ENCODE data around the gene ACSBG1. TPM values are rescaled to one million over a fixed set of nuclear protein-coding genes. Genes with fewer than 3 reads are reported as not detected.

The ACSBG1 gene
- total and polyA plus RNA-seq, 2 of the 8 experiments (the other 6 are each of a cell fraction or from before 2014, with no cell fraction given), result 5.4 to 7.1 TPM

- DNase-seq (ENCODE audit: low read depth in 1 of 2, low spot score in 2 of 2), result peak in 1 of 2 experiments; percentile 52
- Histone ChIP-seq H3K18ac (ENCODE audit: extremely low read depth, low read length) (no peak overlapping the region; the same call in 1 of the 2 replicates), H3K4me2 (ENCODE audit: insufficient read depth in 1 of 2, low read depth in 2 of 2, low read length in 2 of 2) (peak overlapping the region; percentile 5 to 29; a peak in 2 of 4 replicates), H3K36me3 (ENCODE audit: control insufficient read depth in 2 of 4, insufficient read depth in 4 of 4, low read length in 3 of 4) (no peaks in the 10 kb centered on the region), H3K79me1 (ENCODE audit: low read depth, low read length) (no peaks in the 10 kb centered on the region; the same call in 1 of the 2 replicates), H2BK20ac (ENCODE audit: low read length) (peak overlapping the region; percentile 23; the same call in 1 of the 2 replicates), H2AFZ (ENCODE audit: low read length) (no peak overlapping the region), H3K56ac (replicated peaks; ENCODE audit: insufficient read length, low read depth, low read length) (no peak overlapping the region), H3K14ac (ENCODE audit: insufficient read length) (no peak overlapping the region), H4K8ac (ENCODE audit: extremely low read depth, insufficient read depth, low read length) (no peak overlapping the region), H2BK5ac (ENCODE audit: low read depth, low read length) (no peak overlapping the region), H3K23ac (ENCODE audit: insufficient read length) (no peak overlapping the region), H2BK12ac (ENCODE audit: low read depth, low read length) (no peak overlapping the region), H3K23me2 (ENCODE audit: low read depth, low read length) (no peaks in the 10 kb centered on the region), H4K5ac (ENCODE audit: insufficient read length, low read depth, low read length) (no peak overlapping the region), H4K91ac (replicated peaks; ENCODE audit: insufficient read length, low read length) (no peak overlapping the region), H3K9me3 (ENCODE audit: insufficient read depth in 2 of 2, low read depth in 1 of 2, low read length in 1 of 2) (no peaks in the 10 kb centered on the region), H3K4me1 (replicated peaks in 1 of 4; ENCODE audit: control insufficient read depth in 3 of 4, insufficient read depth in 4 of 4, low read length in 3 of 4) (peaks cover 0 to 11% (median 9%) of the 10 kb centered on the region in 4 experiments; a peak in 6 of 7 replicates), H3K27me3 (replicated peaks in 1 of 4; ENCODE audit: control insufficient read depth in 3 of 4, extremely low read depth in 1 of 4, insufficient read depth in 3 of 4, low read length in 3 of 4) (no peaks in the 10 kb centered on the region), H3K4me3 (ENCODE audit: extremely low read depth in 1 of 4, insufficient read depth in 2 of 4, low read depth in 3 of 4, low read length in 4 of 4) (peak overlapping the region in 1 of 4 experiments; percentile 1; a peak in 3 of 8 replicates), H3K27ac (ENCODE audit: low read depth, low read length) (peak overlapping the region; percentile 32; the same call in 1 of the 2 replicates), H4K20me1 (replicated peaks in 1 of 2; ENCODE audit: control insufficient read depth in 1 of 2, insufficient read depth in 2 of 2, low read length in 2 of 2) (peaks cover 0 to 2% of the 10 kb centered on the region in 2 experiments), H2BK120ac (replicated peaks; ENCODE audit: low read depth, low read length) (no peak overlapping the region), H3K79me2 (ENCODE audit: control insufficient read depth in 1 of 2, insufficient read depth in 2 of 2, low read length in 2 of 2) (no peaks in the 10 kb centered on the region), H3K4ac (replicated peaks; ENCODE audit: insufficient read length, low read depth, low read length) (no peak overlapping the region), H2AK5ac (ENCODE audit: low read depth, low read length) (no peak overlapping the region), H2BK15ac (ENCODE audit: low read length) (no peak overlapping the region), H3K9ac (replicated peaks in 1 of 4; ENCODE audit: extremely low read depth in 1 of 4, low read depth in 3 of 4, low read length in 3 of 4) (no peak overlapping the region)
- POLR2A ChIA-PET (ENCODE audit: partially characterized antibody), result interaction anchor here (1.5 to 2.0 kb wide), 2 partner anchors 10 to 19 kb away, joined by 3 to 9 read pairs; no protein-coding TSS in a partner anchor
- 47% methylated on average over 5 of the region's 5 CpGs; no CpG with 5 or more reads in 1 of the 2 experiments for WGBS, 2 experiments (ENCODE audit: extremely low coverage in 1 of 2, insufficient coverage in 1 of 2, insufficient read length in 1 of 2, insufficient replicate concordance in 2 of 2, low coverage in 1 of 2, low lambda C conversion rate in 2 of 2, missing lambda C conversion rate in 1 of 2)
- no peak for FAIRE-seq
- TF ChIP-seq SRF (IDR thresholded peaks at IDR 0.05; ENCODE audit: low read depth, low read length) (peak; percentile 40; the same call in 1 of the 2 replicates), NANOG (IDR thresholded peaks at IDR 0.05; ENCODE audit: insufficient read depth, low read depth, low read length, poor library complexity, severe bottlenecking) (no peak), NRF1 (IDR thresholded peaks at IDR 0.05; ENCODE audit: low read depth, low read length) (no peak), KDM4A (IDR thresholded peaks at IDR 0.05; ENCODE audit: low read depth, low read length, severe bottlenecking) (no peak), RBBP5 (IDR thresholded peaks at IDR 0.05; ENCODE audit: borderline replicate concordance, low read depth, low read length) (0 out of 2 replicates have a peak, but pooled peaks have one; percentile 49), RFX5 (IDR thresholded peaks at IDR 0.05; ENCODE audit: borderline replicate concordance, low read depth, low read length) (no peak), TAF1 (IDR thresholded peaks at IDR 0.05; ENCODE audit: low read depth, low read length) (no peak)
- CTCF ChIA-PET (ENCODE audit: partially characterized antibody), result interaction anchor here (0.8 to 5.2 kb wide), 12 partner anchors 9 to 154 kb away, joined by 3 to 31 read pairs (median 4); partner anchors contain the start of genes ACSBG1 and CIB2
Observed at GRCh38 chr15:78120523-78120922, 113.8 kb downstream of the ACSBG1 start.

All from H1 (cell line).